Occipital lobe (tissue), 2 donors: ENCODE data around the gene IQCB1. TPM values are rescaled to one million over a fixed set of nuclear protein-coding genes. Genes with fewer than 3 reads are reported as not detected.
"Not testable (repeated sequence)": the region's sequence is repeated elsewhere in the genome, so short reads cannot be mapped to it uniquely, and the experiment has no call there.

ENCODE experiments used
- DNase-seq: peaks from one replicate; lab custom pipeline; 2025; lab: John Stamatoyannopoulos, UW
- total RNA-seq: library from RNA; depleted of rRNA; stranded (reverse); fragments of >200 nt; gene quantifications from one replicate; pipeline ENCODE4 v1.2.3, GENCODE V29; 2014

The IQCB1 gene
- total RNA-seq, 1 donor from 2014 or later: 37.6 TPM

DNA sequence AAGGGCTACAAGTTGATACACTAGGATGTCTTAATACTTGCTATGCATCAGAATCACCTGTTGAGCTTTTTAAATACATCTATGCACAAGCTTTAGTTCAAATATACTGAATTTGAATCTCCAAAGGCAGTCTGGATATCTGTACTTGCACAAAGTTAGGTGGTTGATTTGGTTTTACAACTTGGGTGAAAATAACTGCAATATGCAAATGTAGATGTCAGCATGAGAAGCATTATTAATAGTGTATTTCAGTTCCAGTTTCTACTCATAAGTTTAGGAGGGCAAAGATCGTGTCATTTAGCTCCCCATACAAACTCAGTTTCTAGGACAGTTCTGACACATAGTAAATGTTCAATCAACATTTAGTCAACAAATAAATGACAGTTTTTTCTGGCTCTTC lies 25.6 kb downstream of the IQCB1 start:
- no peak for DNase-seq

DNA sequence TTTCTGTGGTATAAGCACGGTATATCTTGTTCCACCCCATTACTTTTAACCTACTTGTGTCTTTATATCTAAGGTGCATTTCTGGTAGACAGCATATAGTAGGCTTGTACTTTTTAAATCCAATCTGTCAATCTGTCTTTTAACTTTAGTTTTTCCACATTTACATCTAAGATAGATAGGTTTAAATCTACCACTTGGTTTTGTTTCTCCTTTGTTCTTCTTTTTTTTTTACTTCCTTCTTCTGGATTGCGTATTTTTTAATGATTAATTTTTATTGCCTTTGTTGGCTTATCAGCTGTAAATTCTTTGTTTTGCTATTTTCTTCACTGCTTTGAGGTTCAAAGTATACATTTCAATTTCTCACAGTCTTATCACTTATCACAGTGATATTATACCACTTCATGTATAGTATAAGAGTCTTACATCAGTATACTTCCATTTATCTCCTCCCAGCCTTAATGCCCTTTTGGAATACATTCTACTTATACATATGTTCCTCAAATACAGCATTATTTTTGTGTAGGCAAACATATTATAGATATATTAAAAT lies 31.0 kb downstream of the IQCB1 start:
- no peak for DNase-seq

DNA sequence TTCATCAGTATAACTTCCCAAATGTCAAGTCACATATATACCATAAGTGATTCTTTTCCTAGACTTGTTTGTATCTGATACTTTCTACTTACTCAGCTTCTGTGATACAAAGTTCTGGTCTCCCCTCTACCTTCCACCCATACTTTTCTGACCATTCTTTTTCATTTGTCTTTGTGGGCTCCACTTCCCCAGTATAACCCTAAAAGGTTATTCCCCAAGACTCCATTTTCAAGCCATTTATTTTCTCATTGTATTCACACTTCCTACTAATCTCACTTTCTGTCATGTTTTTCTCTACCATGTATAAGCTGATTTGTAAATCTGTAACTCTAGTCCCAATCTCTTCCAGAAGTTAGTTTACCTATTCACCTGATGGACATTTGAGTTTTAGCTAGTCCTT lies 34.0 kb downstream of the IQCB1 start:
- DNase-seq: no peak

DNA sequence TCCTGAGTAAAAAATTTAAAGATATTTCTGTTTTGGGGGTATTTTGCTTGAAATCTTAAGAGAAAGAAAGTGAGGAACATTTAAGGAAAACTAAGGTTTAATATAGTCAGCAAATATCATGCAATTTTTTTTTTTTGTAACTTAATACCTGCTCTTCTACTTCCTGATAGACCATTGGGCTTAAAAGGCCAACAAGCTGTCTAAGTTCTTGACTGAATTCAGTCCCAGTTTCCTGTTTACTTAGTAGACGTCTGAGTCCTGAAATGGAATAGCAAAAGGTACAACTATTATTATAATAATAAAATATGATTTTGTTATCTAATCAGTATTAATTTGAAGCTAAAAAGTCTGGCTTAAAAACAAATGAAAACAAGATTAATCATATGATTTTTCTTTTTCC lies 37.9 kb downstream of the IQCB1 start:
- DNase-seq: no peak

DNA sequence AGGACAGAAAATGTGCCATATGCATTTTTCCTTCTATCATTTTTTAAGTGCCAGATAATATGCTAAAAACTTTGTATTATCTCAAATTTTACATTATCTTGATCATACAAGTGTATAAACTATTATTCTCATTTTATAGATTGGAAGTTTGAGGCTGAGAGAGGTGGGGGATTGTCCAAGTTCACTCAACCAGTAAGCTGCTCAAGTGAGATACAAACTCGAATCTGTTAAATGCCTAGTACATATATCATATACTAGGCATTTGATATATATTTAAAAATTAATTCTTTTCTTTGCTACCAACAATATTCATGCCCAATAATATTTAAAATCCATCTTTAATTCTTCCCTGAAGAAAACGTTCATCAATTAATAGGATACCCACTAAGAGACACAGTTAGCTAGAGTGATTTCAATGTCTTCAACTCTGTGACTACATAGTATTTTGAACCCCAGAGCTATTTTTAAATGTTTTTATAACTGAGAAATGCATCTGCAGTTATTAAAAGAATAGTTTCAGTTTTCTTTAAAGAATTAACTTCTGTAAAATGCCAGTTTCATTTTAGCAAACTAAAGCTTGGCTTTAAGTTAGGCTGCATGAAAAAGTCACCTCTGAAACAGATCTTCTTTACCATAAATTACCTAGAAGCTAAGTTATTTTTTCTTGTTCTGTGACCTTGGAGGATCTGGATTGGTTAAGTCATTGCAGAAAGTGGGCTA lies 40.4 kb downstream of the IQCB1 start:
- DNase-seq: no peak

DNA sequence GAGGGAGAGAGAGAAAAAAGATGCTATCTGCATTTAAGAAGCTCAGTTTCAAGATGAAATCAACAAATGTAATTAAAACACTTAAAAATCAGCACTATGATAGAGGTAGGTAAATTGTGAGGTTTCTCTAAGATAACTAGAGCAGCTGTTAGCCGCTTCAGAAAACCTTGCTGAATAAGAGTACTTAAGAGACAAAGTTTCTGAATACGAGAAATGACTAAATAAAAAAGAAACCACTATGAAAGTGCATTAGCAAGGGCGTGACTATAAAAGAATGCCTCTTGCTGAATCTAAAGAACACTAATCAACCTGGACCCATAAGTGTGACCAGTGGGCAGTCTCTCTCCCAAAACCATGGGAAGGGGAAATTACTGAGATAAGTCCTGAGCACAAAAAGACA lies 41.8 kb downstream of the IQCB1 start:
- no peak for DNase-seq

DNA sequence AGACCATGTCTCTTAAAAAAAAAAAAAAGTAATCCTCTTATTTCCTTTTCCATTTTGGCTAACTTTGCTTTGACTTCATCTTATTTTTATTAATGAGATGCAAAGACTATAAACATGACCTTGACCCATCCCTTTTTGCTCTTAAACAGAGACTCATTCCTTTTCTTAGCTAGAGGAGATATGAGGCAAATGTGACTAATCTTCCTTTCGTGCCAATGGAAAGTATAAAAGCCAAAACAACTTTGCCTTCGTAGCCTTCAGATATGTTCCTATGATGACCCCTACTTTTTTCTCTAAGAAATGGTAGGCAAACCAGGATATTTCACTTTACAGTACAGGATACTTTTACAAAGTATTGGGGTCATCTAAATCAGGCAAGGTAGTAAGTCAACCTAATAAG lies 48.4 kb downstream of the IQCB1 start:
- DNase-seq: no peak

DNA sequence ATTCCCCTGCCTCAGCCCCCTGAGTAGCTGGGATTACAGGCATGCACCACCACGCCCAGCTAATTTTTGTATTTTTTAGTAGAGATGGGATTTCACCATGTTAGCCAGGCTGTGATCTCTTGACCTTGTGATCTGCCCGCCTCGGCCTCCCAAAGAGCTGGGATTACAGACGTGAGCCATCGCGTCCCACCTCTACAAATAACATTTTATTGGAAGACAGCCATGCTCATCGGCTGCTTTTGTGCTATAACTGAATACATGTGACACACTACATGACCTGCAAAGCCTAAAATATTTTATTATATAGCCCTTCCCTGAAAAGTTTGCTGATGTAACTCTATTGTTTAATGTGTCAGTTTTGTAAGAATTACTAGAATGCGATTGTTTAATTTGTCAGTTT lies 52.1 kb downstream of the IQCB1 start:
- not testable (repeated sequence) for DNase-seq

DNA sequence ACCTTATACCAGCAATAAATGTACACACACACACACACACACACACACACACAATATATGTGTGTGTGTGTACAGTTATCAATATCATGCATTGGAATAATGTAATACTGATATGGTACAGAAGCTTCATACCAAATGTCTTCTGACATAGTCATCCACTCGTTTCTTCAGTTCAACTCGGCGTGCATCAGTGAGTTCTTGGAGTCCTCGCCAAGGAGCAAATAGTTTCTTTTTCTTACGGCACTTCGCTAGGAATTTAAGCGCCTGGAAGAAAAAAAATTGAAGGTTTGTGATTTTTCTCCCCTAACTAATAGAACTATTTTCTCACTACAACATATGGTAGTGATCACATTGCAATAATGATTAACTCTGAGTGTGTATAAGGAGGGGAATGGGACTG lies 53.2 kb downstream of the IQCB1 start:
- no peak for DNase-seq

DNA sequence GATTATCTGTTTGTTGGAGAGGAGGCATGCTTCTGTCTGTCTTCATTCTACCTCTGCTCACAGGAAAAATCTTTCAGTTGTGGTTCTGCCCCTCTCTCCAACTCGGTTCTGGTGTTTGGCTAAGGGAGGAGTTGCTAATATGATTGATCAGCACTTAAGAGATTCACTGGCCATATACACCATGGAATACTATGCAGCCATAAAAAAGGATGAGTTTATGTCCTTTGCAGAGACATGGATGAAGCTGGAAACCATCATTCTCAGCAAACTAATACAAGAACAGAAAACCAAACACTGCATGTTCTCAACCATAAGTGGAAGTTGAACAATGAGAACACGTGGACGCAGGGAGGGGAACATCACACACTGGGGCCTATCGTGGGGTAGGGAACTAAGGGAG lies 59.8 kb downstream of the IQCB1 start:
- DNase-seq: not testable (repeated sequence)

DNA sequence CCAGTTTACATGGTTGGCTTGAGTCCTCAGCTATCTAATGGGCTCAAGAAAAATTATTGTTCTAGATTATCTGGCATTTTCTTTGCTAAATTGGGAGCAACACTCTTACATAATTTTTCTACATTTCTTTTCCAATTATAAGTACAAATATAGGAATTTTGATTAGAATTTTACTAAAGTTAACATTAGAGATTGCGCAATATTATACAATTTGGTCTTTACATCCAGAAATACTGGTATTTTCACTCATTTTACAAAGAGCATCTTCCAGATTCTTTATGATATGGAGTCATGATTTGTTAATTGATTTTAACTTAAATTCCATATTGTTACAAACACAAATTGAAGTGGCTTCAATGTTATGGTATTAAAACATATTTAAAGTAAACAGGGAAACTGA lies 65.6 kb downstream of the IQCB1 start:
- DNase-seq: no peak

DNA sequence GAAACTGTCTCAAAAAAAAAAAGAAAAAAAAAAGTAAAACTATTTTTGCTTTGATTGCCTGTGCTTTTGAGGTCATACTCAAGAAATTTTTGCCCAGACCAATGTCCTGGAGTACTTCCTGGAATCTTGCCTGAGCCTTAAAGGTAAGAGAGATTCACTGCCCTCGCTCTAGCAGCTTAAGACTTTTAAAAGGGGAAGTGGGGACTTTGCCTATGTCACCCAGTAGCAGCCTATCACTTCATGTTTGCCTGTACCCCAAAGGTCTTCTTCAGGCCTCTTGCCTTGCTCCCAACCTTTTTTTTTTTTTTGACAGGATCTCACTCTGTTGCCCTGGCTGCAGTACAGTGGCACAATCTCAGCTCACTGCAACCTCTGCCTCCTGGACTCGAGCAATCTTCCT lies 66.4 kb downstream of the IQCB1 start:
- DNase-seq: no peak

DNA sequence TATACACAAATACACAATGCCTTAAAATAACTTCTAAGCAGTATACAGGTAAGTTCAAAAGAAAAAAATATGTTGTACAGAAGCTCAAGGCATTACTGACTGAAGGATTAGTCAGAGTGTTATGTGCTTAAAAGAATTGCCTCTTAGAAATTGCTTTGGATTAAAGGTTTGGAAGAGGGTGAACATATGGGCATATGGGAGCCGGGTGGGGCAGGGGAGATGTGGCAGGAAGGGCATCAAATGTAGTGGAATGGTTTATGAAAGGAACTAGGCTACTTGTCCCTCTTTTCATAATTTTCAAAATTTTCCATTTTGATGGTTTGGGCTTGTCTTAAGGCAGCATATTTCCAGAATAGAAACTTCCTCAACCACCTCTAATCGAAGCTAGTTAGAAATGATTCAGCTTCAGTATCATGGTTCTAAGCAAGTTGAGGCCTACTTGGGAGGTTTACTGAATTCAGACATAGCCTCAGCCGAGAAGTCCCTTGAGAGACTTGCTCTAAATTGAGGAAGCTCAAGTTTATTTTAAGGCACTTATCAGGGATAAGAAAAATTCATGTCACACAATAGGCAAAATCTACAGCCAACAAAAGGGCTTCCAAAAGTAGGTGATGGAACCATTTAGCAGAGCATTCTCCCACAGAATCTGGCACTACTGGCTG lies 75.2 kb downstream of the IQCB1 start:
- DNase-seq: no peak

DNA sequence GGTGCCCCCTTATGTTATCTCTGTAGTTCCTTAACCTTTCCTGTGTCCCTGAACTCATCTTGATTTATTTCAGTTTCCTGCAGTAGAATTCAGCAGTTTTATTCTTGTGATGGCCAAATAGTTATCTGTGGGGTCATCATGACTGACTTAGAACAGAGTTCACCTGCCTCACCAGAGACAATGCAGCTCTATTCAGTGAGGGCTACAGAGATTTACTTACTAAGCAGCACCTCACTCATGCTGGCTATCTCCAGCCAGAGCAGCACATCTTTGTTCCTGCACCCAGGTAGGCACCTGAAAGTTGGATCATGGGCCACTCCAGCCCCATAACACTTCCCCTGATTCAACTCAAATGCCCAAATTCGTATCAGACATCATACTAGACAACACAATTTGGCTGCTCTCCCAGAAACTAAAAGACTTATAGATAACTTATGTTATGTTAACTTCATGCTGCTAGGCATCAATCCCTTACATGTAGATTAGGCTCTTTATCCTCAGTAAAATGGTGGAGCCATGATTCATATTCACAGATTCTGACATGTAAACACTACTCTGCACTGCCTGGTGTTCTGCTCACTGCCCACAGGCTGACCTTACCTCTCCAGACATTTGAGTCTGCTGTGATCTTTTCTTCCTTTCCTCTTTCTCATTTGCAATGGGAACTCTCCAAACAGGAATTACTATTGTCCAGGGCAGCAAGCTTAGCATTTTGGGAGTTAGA lies 76.0 kb downstream of the IQCB1 start:
- DNase-seq: no peak

DNA sequence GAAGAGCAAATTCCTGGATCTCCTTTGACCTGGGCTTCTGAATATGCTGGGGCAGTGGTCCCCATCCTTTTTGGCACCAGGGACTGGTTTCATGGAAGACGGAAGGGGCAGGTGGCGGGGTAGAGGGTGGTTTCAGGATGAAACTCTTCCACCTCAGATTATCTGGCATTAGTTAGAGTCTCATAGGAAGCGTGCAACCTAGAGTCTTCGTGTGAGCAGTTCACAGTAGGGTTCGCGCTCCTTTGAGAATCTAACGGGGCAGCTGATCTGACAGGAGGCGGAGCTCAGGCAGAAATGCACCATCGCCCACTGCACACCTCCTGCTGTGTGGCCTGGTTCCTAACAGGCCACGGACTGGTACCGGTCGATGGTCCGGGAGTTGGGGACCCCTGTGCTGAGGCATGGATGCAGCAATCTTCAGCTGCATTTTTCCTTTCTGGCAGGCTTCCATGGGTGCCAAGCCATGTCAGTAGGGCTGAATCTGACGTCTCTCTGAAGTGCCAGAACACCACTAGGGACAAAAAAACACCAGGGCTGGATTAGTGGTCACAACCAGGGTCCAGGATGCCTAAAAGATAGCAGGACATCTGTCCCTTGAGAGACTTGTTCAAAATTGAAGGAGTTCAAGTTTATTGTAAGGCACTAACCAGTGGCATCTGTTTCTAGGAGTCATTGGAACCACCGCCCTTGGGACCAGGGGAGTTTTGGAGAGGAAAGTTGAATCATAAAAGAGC lies 76.9 kb downstream of the IQCB1 start:
- no peak for DNase-seq

DNA sequence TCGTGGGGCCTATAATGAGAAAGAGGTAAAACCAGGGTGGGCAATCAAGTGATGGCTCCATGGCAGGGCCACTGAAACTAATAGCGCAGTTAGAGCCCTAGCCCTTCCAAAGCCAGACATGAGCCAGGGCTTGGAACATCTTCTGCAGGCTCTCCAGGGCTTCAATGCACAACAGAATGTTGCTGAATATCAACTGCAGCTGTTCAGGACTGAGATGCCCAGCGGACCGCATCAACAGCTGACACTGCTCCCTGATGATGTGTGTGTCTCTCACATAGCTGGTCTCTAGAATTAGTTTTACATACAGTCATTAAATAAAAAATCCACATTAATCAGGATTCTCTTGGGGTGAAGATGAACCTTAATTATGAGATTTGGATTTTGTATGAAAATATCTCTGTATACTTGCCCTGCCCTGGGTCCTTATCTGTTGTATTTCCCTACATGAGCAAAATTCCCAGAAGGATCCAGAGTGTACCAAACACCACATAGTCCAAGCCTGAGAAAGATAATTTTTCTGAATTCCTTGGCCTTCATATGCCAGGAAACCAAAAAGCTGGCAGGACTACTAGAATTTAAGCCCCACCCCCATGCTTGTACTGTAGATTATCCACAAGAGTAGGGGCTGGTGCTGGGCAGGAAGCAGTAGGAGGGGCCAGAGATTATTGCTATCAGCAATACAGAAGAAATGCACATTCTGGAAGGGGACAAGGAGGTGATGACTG lies 77.6 kb downstream of the IQCB1 start:
- DNase-seq: no peak

DNA sequence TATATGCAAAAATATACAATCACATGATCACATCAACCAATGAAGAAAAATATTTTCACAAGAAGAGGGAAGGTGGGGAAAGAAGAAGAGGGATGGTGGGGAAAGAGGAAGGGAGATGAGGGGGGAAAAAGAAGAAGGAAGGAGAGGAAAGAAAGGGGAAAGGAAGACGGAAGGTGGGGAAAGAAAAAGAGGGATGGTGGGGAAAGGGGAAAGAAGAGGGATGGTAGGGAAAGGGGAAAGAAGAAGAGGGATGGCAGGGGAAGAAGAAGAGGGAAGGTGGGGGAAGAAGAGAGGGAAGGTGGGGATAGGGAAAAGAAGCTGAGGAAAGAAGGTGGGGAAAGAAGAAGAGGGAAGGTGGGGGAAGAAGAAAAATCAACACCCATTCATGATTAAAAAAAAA lies 82.1 kb downstream of the IQCB1 start:
- DNase-seq: no peak

DNA sequence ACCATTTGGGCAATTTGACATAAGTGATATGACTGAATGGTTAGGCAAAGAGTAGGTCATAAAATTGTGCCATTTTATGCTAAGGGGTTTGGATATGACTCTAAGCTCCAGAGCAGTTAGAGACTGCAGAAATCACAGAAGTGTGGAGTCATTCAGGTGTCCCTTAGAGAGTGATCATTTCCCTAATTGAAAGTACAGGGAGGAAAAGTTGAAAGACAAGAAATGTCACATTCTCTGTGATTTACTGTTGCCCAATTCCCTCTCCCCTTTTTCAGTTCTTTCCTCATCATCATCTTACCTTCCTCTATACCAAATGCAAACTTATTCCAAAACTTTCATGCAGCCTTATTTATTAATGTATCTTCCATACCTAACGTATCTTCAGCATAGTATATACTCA lies 82.6 kb downstream of the IQCB1 start:
- DNase-seq: no peak

DNA sequence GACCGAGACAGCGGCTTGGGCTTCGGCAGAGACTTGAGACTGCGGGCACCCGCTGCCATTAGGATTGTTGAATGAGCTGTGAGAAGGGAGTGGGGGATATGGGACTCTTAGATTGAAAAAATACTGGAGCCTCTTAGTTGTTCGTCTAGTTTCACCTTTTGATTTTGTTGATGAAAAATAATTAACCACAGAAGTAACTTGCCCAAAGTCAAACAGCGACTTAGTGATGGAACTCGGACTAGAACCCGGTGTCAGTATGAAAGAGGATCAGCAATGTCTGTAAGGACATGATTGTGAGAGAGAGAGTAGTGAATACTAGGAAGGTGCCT lies 84.8 kb downstream of the IQCB1 start:
- DNase-seq: no peak

DNA sequence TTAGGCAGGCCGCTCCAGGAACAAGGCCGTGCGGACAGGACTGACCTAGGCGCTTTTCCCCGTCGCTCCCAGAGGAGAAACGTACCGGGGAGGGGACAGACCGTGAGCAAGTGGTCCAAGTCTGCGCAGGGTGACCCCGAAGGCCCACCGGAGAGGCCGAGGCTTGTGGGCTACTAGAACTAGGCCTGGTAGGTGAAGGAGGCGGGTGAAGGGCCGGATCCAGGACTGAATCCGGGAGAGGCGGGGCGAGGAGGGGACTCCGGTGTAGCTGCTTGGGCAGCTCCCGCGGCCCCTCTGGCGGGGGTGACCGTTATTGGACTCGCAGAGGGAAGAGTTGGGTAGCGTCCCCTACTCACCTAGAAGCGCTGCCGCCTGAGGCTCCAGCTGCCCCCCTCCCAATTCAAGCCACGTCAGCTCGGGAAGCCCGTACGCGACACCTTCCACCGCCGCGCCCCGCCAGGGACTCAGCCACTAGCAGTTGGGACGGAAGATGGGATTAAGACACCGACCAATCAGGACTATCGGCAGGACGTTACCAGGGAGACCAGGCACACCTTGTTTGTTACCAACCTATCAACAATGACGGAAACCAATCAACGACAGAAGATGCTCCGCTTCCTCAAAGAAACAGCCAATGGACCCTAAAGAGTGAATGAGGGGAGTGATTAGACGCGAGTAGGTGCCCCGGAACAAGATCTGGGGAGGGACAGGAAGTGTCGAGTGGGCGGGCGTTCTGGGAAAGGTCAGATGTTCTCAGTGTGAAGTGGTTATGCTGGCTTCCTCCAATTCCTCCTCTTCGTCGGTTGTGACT lies 85.4 kb downstream of the IQCB1 start, which contains the start of gene GOLGB1:
TSS of gene GOLGB1 (minus strand) at position 466 of the 811 bp plus-strand sequence. CDS start 18,770 bp downstream, outside the sequence.
- DNase-seq: peak; percentile 96
